ENCODE data around the gene SPRN. TPM values are rescaled to one million over a fixed set of nuclear protein-coding genes. Genes with fewer than 3 reads are reported as not detected.

The SPRN gene
- total and polyA plus RNA-seq, 2 of the 4 experiments (the other 2 are of a cell fraction): 0.36 to 2.3 TPM

DNA sequence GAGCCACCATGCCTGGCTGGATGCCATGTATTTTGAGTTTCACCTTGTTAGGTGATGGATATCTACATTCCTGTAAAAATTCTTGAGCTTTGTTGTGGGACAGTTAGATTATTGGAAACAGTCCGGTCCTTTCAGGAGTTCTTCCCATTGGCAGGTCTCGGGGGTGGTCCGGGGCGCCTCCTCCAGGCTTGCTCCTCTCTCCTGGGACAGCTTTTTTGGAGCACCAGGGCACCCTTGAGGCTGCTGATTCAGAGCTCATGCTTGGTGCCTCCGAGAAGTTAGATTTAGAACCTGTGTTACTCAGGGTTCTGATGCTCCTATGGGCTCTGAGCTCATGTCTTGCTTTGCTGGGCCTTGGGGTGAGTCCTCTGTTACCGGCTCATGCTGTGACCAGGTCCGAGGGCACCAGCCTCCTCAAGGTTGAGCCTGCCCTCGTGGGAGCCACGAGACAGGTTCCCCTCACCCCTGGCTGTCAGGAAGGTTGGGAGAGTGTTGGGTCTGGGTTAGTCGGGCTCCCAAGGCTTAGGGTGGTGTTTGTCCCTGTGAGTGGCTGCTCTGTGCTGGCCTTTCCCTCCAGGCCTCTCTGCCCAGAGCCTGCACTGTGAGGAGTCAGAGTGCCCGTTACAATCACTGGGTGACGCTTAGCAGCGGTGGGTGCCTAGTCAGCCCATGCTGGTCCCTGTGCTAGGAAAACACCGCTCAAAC is 6.0 kb downstream of the SPRN start:
- H3K9me3 ChIP-seq (ENCODE audit: control insufficient read depth, insufficient read depth, low read length): no peaks in the 10 kb centered on the region
- no peak overlapping the region for H2BK15ac ChIP-seq (ENCODE audit: low read depth, low read length)
- H3K27me3 ChIP-seq (ENCODE audit: control insufficient read depth, insufficient read depth, low read length): peaks cover 3% of the 10 kb centered on the region; the same call in 1 of the 2 replicates
- H3K4me3 ChIP-seq (ENCODE audit: insufficient read depth, low read depth, low read length): no peak overlapping the region
- WGBS, 2 experiments (ENCODE audit: extremely low coverage in 2 of 2, insufficient read length in 1 of 2): 100% methylated on average over 8 of the region's 14 CpGs; no CpG with 5 or more reads in 1 of the 2 experiments
- no peak for ATAC-seq (ENCODE audit: low read depth)
- H3K36me3 ChIP-seq (ENCODE audit: control insufficient read depth, insufficient read depth, low read length): peaks cover 31% of the 10 kb centered on the region
- dilution Hi-C loops (cut with HindIII; ENCODE audit: low sequenced_read_pairs, unreplicated experiment): no loop called here
- H4K91ac ChIP-seq (ENCODE audit: insufficient read depth, low read depth, low read length): no peak overlapping the region
- no peaks in the 10 kb centered on the region; the same call in 1 of the 2 replicates for H3K4me1 ChIP-seq (ENCODE audit: control insufficient read depth, insufficient read depth, low read length)
- no peak overlapping the region for H3K4me2 ChIP-seq (ENCODE audit: low read depth, low read length)
- BruUV-seq (replicated peaks): no TSS peak
- ChIA-PET POLR2A (ENCODE audit: unreplicated experiment) (no interaction called here), CTCF (no interaction called here)
- H3K27ac ChIP-seq (ENCODE audit: insufficient read depth, low read length): no peak overlapping the region
- no peak overlapping the region for H2BK20ac ChIP-seq (ENCODE audit: low read depth, low read length)
- no peak overlapping the region for H2AK5ac ChIP-seq (ENCODE audit: low read depth, low read length)
- no peak overlapping the region for H3K23ac ChIP-seq (ENCODE audit: low read depth, low read length)
- no peak for TF ChIP-seq ELK1 (IDR thresholded peaks at IDR 0.05; ENCODE audit: borderline replicate concordance, low read depth, low read length)
- TF ChIP-seq FOS (IDR thresholded peaks at IDR 0.05; ENCODE audit: low read depth, low read length): no peak
- TF ChIP-seq CTCF (conservative IDR thresholded peaks at IDR 0.05; ENCODE audit: low read depth, low read length): no peak
- no peak for TF ChIP-seq SMC3 (IDR thresholded peaks at IDR 0.05; ENCODE audit: low read depth, low read length)
- TF ChIP-seq RAD21 (IDR thresholded peaks at IDR 0.05; ENCODE audit: low read length): no peak
- no peak for TF ChIP-seq MAFK (IDR thresholded peaks at IDR 0.05; ENCODE audit: low read depth, low read length)
- no peak overlapping the region for H3K56ac ChIP-seq (ENCODE audit: extremely low read depth, insufficient read depth, low read length)
- no peak overlapping the region for H4K5ac ChIP-seq (ENCODE audit: low read depth, low read length)
- peaks cover 6 to 7% of the 10 kb centered on the region in 2 experiments; a peak in 1 of 4 replicates for H3K79me1 ChIP-seq (ENCODE audit: low read depth in 1 of 2, low read length in 2 of 2)
- DNase-seq: no peak
- intact Hi-C loops (cut with micrococcal nuclease): no loop called here
- no peak overlapping the region for H2AFZ ChIP-seq (replicated peaks; ENCODE audit: low read length, poor library complexity)
- no peak overlapping the region for H3K14ac ChIP-seq (replicated peaks; ENCODE audit: low read depth, low read length)
- H4K20me1 ChIP-seq (ENCODE audit: insufficient read depth, low read length): no peaks in the 10 kb centered on the region; the same call in none of the 2 replicates
- no peak overlapping the region for H3K4ac ChIP-seq (ENCODE audit: low read depth, low read length)
- no peak overlapping the region for H2BK120ac ChIP-seq (ENCODE audit: low read depth, low read length)
- no peak overlapping the region for H4K8ac ChIP-seq (ENCODE audit: low read depth in 2 of 2, low read length in 2 of 2)
- H2AK9ac ChIP-seq (replicated peaks; ENCODE audit: low read depth, low read length, poor library complexity): no peak overlapping the region
- no peaks in the 10 kb centered on the region for H3K9me1 ChIP-seq (ENCODE audit: insufficient read depth, low read length)
- no peak overlapping the region for H3K18ac ChIP-seq (ENCODE audit: low read depth, low read length)
- no peak overlapping the region for H2BK5ac ChIP-seq (ENCODE audit: low read depth, low read length, poor library complexity, severe bottlenecking)
- in situ Hi-C loops (cut with MboI; ENCODE audit: low sequenced_read_pairs): no loop called here
- H3K9ac ChIP-seq (ENCODE audit: low read depth, low read length): no peak overlapping the region

All from IMR-90 (cell line).